SU-DHL-6 (cell line): ENCODE data around the gene PKLR.

Experiments
- H2AFZ ChIP-seq: fragments of 200-600 bp; sonication (generic); 2 replicates; pipeline ENCODE4 v1.6.1; 2014; ENCODE audit warnings: low read depth, mild to moderate bottlenecking, moderate library complexity, mixed read lengths, antibody characterized with exemption, low read length; ENCODE audit not compliant: severe bottlenecking
- H3F3A ChIP-seq: fragments of 200-600 bp; shearing (Covaris generic); 2 replicates; pipeline ENCODE4 v1.6.0; 2016; ENCODE audit warnings: antibody characterized with exemption, mild to moderate bottlenecking; ENCODE audit not compliant: insufficient read depth
- H3K27ac ChIP-seq: fragments of 200-600 bp; sonication (generic); 2 replicates; pipeline ENCODE4 v1.5.1; 2016; ENCODE audit warnings: low read depth, mild to moderate bottlenecking, low read length, moderate library complexity, mixed read lengths
- H3K27me3 ChIP-seq: fragments of 200-600 bp; sonication (generic), shearing (Covaris generic); 2 replicates; pipeline ENCODE4 v1.6.0; 2014; ENCODE audit warnings: mild to moderate bottlenecking, low read length
- H3K36me3 ChIP-seq: fragments of 200-600 bp; sonication (generic); 2 replicates; pipeline ENCODE4 v1.6.1; 2014; ENCODE audit warnings: mild to moderate bottlenecking, low read length, mixed read lengths
- H3K4me2 ChIP-seq: fragments of 300-600, 200-600 bp; shearing (Covaris generic), sonication (generic); 2 replicates; pipeline ENCODE4 v1.6.0; 2014; ENCODE audit warnings: low read length, low read depth, mild to moderate bottlenecking; ENCODE audit not compliant: poor library complexity, severe bottlenecking
- H3K4me3 ChIP-seq: fragments of 200-600 bp; sonication (generic); 2 replicates; pipeline ENCODE4 v1.5.1; 2014; ENCODE audit warnings: antibody characterized with exemption, low read length, mild to moderate bottlenecking, mixed read lengths; ENCODE audit not compliant: insufficient read depth, poor library complexity, severe bottlenecking
- H3K79me2 ChIP-seq: fragments of 200-600 bp; sonication (generic); 2 replicates; pipeline ENCODE4 v1.6.1; 2014; ENCODE audit warnings: mild to moderate bottlenecking, low read length, moderate library complexity; ENCODE audit not compliant: insufficient read depth
- H3K9ac ChIP-seq: fragments of 200-600 bp; sonication (generic); 2 replicates; pipeline ENCODE4 v1.7.0; 2014; ENCODE audit warnings: mild to moderate bottlenecking, low read length
- H3K9me2 ChIP-seq: fragments of 200-600 bp; sonication (generic); replicated peaks from 2 replicates; pipeline ENCODE4 v1.6.1; 2014; ENCODE audit warnings: low read length; ENCODE audit not compliant: insufficient read depth
- H3K9me3 ChIP-seq: fragments of 200-600 bp; sonication (generic); 2 replicates; pipeline ENCODE4 v1.6.1; 2014; ENCODE audit warnings: low read length, mixed read lengths; ENCODE audit not compliant: insufficient read depth
- H4K20me1 ChIP-seq: fragments of 200-600 bp; sonication (generic); 2 replicates; pipeline ENCODE4 v1.6.1; 2014; ENCODE audit warnings: low read depth, mild to moderate bottlenecking, antibody characterized with exemption, low read length, moderate library complexity, mixed read lengths
- CTCF ChIP-seq: fragments of 200-600 bp; sonication (generic); IDR thresholded peaks from one replicate; pipeline ENCODE4 v1.5.1; 2017; ENCODE audit warnings: antibody characterized with exemption, mild to moderate bottlenecking, low read length, moderate library complexity; ENCODE audit not compliant: insufficient read depth, poor library complexity, severe bottlenecking
- EZH2phosphoT487 ChIP-seq: fragments of 200-600 bp; sonication (generic), shearing (Covaris generic); conservative IDR thresholded peaks from 2 replicates; pipeline ENCODE4 v1.6.1; 2018; ENCODE audit warnings: mild to moderate bottlenecking, antibody characterized with exemption, low read length, moderate library complexity, mixed read lengths

The PKLR gene

GRCh38 chr1:155241069-155241679 lies 60.1 kb downstream of the PKLR start:
- Histone ChIP-seq H3K9ac (peak overlapping the region; percentile 53), H2AFZ (no peak overlapping the region)

More at GRCh38 chr1:155241069-155241679, 60.1 kb downstream of the PKLR start:
- TF ChIP-seq CTCF (no peak), EZH2phosphoT487 (no peak)
- Histone ChIP-seq H3F3A (peaks cover 20% of the 10 kb centered on the region), H3K27ac (peak overlapping the region; percentile 59), H4K20me1 (no peaks in the 10 kb centered on the region), H3K79me2 (peaks cover 13% of the 10 kb centered on the region; the same call in 1 of the 2 replicates), H3K27me3 (no peaks in the 10 kb centered on the region), H3K4me3 (peak overlapping the region; percentile 59), H3K4me2 (peak overlapping the region; percentile 52), H3K36me3 (no peaks in the 10 kb centered on the region), H3K9me2 (no peaks in the 10 kb centered on the region), H3K9me3 (no peaks in the 10 kb centered on the region)
